NB4 (cell line): ENCODE results near the gene MOSPD2.

ENCODE experiments used
- DNase-seq: peaks from one replicate; pipeline ENCODE4 v3.0.0; 2010; ENCODE audit warnings: low read depth
- H3K4me3 ChIP-seq: one replicate; pipeline ENCODE4 v1.5.1; 2011; ENCODE audit warnings: mild to moderate bottlenecking, low read depth, low read length, moderate library complexity
- CTCF ChIP-seq: IDR thresholded peaks from one replicate; pipeline ENCODE4 v1.5.1; 2012; ENCODE audit warnings: low read depth, low read length
- MYC ChIP-seq: IDR thresholded peaks from 2 replicates; pipeline ENCODE4 v1.6.1; 2011; ENCODE audit warnings: low read depth, low read length
- POLR2A ChIP-seq: IDR thresholded peaks from 2 replicates; pipeline ENCODE4 v1.6.1; 2011; ENCODE audit warnings: mild to moderate bottlenecking; ENCODE audit not compliant: insufficient read length; ENCODE audit errors: extremely low read depth
- TF ChIP-seq, protein P1 (sequence below): IDR thresholded peaks from 2 replicates; pipeline ENCODE4 v1.6.1; 2011; ENCODE audit warnings: low read depth, low read length

Gene MOSPD2

DNA sequence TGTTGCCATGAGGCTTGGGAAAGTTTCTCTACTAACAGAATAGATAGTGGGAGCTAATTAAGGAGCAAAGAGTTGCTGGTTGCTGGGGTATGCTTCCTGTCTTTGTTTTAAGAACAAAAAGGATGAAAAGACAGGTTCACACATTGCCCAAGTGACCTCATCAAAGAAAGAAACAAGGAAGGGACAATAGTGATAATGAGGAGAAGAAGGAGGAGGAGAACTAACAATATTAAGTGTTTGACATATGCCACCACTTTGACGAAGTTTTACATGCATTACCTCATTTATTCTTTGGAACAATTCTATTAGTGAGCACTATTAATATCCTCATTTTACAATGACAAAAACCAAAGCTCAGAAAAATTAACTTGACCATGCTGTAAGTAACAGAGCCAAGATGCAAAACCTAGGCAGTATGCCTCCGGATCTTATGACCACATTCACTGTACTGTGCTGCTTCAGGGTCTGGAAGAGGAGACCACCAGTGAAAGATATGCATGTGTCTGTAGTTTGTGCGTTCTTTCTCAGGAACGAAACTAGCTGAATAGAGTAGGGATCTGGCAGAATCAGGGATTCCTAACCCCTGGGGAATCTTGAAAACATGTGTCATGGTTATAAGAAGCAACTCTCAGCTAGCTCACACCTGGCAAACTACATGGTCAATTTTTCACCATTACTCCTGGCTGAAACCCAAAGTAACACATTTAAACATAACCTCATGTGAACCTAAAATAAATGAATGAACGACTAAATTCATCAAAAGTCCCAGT lies 83.8 kb downstream of the MOSPD2 start:
- no peak for DNase-seq
- H3K4me3 ChIP-seq = no peak overlapping the region
- TF ChIP-seq CTCF (no peak), POLR2A (no peak), MYC (no peak)
- TF ChIP-seq, protein P1, sequence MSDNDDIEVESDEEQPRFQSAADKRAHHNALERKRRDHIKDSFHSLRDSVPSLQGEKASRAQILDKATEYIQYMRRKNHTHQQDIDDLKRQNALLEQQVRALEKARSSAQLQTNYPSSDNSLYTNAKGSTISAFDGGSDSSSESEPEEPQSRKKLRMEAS = no peak

GRCh38 chrX:14963447-14964236 lies 90.4 kb downstream of the MOSPD2 start:
- TF ChIP-seq POLR2A = no peak
- no peak for TF ChIP-seq MYC
- TF ChIP-seq CTCF = no peak
- TF ChIP-seq, protein P1 = no peak
- DNase-seq = no peak
- H3K4me3 ChIP-seq = no peak overlapping the region

- no peak for DNase-seq
- H3K4me3 ChIP-seq = no peak overlapping the region
- TF ChIP-seq CTCF = no peak
Observed at GRCh38 chrX:14964500-14964899, 91.3 kb downstream of the MOSPD2 start.
